Measurements from ENCODE around the gene APOH.

APOH gene

GRCh38 chr17:66233023-66233753 is 4.0 kb upstream of the APOH start:
- DNase-seq: no peak

DNA sequence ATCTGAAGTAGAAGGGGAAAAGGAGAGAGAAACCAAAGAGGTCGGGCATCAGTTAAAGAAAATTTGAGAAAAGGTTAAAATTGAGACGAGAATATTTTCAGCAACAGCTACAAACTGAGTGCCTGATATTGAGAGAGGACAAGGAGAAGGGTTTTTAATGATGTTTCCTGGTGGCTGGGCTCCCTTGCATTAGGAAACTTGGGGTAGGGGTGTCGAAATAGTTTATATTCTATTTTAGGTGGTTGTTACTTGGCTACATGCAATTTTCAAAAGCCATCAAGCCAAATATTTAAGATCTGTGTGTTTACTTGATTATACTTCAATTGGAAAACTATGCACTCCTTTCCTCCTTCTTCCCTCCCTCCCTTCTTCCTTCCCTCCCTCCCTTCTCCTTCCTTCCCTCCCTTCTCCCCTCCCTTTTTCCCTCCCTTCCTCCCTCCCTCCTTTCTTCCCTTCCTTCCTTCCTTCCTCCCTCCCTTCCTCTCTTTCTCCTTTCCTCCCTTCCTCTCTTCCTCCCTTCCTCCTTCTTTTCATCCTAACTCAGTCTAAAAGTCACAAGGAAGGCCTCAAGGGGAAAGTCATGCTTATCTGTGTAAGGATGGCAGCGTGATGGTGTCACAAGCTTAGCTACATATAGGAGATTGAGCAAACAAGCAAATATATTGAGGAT is 1.8 kb upstream of the APOH start:
- no peak for DNase-seq

DNA sequence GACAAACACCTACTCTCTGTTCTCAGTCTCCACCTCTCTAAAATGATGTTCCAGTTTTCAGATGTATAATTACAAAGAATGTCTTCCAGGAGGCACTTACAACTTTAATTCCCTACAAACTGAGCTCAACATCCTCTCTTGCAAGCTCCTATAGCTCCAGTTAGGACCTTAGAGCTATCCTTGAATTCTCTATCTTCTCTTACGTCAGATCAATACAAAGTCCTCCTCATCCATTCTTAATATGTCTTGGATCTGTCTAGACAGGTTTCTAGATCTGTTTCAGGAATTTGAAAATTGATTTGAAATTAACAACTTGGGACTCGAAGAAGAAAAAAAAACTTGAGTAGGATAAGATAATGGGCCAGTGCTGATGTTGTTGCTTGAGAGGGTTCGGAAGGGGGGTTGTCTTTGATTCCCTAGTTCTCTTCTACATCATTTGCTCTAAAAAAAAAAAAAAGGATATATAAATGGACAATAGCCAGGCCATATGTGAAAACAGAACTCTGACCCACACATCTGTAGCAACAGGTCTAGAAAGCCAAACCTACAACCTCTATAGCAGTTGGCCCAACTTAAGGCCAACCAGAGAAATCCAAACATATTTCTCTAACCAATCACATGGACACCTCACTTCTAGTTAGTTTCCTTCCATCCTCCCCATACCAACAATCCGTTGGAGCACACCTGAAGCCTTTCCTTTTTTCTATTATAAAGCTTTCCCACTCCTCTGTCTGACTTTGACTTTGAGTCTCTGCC is 746 bp upstream of the APOH start:
- DNase-seq: no peak

DNA sequence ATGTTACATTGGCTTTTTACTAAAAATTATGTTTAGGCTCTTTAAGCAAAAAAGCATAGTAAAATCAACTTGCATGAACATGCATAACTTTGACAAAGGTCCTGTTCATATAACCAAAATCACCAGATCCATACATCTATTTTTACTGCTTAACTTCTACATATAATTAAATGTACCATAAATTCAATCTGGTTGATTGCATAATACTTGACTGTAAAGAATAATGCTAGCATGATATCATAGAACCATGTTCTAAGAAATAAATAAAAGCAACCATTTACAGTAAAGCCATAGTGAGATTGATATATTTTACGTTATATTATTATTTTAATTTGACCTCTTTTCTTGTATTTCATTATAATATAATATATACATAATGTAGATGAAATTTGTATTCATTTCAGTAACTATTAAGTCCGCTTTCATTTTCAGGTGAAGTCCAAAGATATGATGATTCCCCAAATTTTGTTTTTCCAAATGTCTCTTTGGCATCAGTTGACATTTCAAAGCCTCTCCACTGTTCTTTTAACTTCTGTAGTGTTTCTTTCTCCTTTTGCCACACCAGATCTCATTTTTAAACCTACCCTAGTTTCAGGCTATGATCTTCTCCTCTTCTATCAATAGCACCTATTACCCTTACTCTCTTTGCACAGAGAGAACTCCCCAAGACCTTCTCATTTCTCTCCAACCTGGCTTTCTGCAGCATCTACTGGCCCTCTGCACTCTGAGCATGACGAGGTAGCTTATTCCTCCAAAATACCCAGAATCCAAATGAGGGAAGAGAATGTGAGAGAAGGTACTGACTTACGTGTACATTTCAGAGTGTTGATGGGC is 1.8 kb downstream of the APOH start:
- DNase-seq: no peak

DNA sequence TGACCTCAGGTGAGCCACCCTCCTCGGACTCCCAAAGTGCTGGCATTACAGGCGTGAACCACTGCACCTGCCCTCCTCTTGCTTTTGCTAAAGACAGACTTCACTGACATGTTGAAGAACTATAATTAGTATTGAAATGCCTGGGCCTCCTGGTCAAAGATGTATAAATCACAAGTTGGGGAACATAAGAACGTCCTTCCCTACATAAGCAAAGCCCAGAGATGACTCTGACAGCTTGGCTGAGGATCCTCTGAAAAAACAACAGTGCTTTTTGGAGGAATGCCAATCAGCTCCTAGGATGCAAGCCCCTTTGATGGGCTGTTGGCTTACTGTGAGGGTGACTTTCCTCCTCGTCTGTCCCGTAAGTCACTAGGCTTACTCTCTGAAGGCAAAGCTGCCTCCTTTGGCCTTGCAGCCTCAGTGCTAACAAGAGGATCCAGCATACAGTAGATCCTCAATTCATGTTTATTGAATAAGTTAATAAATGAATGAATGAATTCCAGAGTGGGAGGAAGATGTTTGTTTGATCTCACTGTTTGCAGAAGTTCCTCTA is 6.3 kb downstream of the APOH start:
- no peak for DNase-seq

- no peak for DNase-seq
Measured at GRCh38 chr17:66221755-66222530, 7.3 kb downstream of the APOH start.

GRCh38 chr17:66221343-66221742 is 7.9 kb downstream of the APOH start:
- no peak for DNase-seq

DNA sequence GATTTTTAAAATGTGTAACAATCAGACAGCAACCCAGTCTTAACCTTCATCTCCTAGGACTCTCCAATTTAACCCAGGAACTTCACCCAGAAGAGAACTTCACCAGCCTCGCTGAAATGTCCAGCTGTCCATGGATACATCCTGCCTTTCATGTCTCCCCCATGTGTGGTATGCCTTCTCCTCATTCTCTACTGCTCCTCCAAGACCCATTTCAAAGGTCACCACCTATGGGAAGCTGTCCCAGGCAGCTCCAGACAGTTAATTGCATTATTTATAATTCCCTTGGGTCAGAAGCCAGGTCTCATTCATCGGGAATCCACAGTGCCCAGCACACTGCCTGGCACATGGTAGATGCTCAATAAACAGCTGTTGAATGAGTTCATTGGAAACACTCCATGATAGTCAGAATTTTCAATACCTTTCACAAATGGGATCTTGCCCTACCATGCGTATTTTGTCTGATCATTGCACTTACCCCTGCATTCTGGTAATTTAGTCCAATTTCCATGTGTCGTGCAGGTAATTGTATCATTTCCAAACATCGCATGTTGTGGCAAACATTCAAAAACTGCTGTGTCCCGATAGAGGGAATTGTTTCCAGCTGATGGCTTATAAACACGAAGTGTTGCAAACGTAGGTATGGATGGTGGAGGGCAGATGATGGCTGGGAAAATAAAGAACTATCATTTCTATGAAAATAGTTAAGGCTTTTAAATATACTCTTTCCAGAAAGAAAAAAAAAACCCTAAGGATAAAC is 9.0 kb downstream of the APOH start:
- DNase-seq: no peak

- no peak for DNase-seq
Measured at GRCh38 chr17:66215529-66215911, 13.7 kb downstream of the APOH start.

GRCh38 chr17:66214884-66215528 is 14.2 kb downstream of the APOH start:
- no peak for DNase-seq

DNA sequence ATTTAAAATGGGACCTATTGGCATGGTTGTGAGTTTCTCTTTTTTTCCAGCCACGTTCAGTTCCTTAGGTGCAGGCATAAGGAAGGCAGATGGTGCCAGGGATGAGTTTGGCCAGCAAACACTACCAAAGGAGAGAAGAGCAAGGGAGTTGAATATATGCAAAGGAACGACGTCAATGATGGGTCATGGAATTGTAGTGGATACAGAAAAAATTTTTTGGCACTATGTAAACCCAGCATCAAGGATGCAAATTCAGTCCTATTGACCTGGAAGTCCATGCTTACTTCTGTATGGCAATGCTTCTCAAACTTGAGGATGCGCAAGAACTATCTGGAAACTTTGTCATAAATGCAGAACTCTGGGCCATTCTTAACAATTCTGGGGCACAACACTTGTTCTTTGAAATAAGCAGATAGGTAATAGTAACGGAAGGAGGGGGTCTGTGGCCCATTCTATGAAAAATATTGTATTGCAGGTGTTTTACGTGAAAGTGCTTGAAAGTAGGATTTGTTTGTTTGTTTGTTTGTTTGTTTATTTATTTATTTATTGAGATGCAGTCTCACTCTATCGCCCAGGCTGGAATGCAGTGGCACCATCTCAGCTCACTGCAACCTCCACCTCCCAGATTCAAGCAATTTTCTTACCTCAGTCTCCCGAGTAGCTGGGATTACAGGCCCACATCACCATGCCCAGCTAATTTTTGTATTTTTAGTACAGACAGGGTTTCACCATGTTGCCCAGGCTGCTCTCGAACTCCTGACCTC is 18.0 kb downstream of the APOH start:
- no peak for DNase-seq

DNA sequence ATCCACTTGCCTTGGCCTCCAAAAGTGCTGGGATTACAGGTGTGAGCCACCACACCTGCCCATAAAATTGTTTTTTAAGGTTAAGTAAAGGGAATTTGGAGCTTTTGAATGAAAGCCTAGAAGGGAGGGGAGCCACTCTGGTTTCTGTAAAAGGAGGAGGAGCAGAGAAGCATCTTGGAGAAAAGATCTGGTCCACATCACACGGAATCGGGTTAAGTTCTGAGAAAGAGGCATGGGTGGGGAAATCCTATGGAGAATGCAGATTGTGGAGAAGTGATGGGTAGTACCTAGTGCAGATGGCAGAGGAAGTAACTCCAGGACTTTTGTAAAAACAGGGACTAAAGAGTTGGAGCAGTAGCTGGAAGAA is 19.0 kb downstream of the APOH start:
- no peak for DNase-seq

- no peak for DNase-seq
Measured at GRCh38 chr17:66207936-66208335, 21.3 kb downstream of the APOH start.

- no peak for DNase-seq
Measured at GRCh38 chr17:66203274-66204015, 25.8 kb downstream of the APOH start.

DNA sequence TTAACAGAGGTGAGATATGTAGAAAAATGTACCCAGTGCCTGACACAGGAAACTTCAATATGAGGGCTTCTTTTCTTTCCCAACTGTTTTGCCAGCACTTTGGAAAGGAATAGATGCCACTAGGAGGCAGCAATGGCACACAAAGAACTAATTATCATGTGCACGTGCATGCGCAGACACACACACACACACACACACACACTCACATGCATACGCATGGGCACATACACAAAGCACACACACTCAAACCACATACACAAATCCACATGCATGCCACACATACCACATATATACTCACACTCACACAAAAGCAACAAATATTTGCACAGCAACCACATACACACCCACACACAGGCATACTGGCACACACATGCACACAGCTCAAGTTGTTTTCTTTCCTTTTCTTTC is 28.5 kb downstream of the APOH start:
- peak; percentile 40 to 41 for DNase-seq

DNA sequence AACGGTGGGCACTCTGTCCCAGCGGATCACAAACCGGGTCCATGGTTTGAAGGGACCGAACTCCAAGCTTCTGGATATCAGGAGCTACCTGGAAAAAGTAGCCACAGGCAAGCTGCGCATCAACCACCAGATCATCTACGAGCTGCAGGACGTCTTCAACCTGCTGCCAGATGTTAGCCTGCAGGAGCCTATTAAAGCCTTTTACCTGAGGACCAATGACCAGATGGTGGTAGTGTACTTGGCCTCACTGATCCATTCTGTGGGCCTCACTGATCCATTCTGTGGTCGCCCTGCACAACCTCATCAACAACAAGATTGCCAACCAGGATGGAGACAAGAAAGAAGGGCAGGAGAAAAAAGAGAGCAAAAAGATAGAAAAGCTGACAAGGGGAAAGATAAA is 31.0 kb downstream of the APOH start:
- DNase-seq: no peak

DNA sequence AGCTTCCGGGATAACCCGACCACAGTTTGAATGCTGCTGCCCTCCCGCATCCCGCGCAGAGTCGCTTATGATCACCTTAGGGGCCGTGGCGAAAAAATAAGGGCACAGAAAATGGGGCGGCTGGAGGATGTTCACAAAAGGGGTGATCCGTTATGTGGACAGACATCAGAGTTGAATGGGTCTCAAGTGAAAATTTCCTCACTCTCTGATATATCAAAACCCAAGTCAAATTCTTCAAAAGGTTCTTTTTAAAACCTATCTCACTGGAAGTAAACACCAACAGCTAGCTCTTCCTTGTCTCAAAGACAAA is 36.9 kb downstream of the APOH start:
- DNase-seq: no peak

DNA sequence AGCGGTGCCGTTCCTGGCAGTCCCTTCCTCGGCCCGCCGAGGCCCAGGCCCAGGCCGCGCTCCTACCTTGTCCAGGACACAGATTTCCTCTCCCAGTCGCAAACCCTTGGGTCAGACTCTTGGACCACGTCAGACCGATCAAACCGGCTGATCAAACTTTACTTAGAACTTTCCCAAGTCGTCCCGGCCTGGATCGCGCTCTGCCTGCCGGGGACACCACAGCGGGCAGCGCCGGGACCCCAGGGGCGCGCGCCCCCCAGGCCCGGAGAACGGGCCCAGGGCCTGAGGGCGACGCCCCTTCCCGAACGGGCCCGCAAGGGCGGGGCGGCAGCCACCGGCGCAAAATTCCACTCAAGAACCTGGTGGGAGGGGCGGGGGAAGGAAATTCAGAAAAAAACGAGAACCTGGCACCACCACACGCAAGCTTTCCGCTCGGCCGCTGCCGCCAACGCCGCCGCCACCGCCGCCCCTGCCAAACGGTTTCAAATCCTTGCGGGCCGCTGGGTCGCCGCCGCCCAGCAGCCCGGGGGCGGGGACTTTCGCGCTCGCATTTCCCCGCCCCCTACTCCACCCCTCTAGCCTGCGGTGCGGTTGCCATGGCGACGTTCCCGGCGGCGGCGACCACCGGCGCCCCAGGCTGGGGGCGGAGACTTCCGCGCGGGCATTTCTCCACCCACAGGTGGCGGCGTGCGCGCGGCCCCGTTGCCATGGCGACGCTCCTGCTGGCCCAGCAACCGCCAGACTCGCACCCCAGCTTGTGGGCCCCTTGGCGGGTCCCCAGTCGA is 37.4 kb downstream of the APOH start, which contains the start of gene CEP112:
TSS of gene CEP112 (minus strand) at position 541 of the 785 bp plus-strand sequence.
- DNase-seq: peak; percentile 91 to 94

All from activated CD4-positive, alpha-beta T cell treated with anti-CD3 and anti-CD28 coated beads for 4 hours (primary cell).